ENCODE results near the gene SMYD3. TPM values are rescaled to one million over a fixed set of nuclear protein-coding genes. Genes with fewer than 3 reads are reported as not detected.

SMYD3 gene
- total RNA-seq, 1 donor from 2014 or later, result 31.9 TPM

- no peak for TF ChIP-seq CTCF (IDR thresholded peaks at IDR 0.05; ENCODE audit: unreplicated experiment)
- Mint-ChIP-seq H3K4me1 (ENCODE audit: low read depth) (peaks cover 19% of the 10 kb centered on the region), H3K27ac (no peak overlapping the region), H3K36me3 (ENCODE audit: insufficient read depth) (no peaks in the 10 kb centered on the region), H3K4me3 (ENCODE audit: low read depth) (no peak overlapping the region), H3K27me3 (no peaks in the 10 kb centered on the region), H3K9me3 (ENCODE audit: low read depth) (no peaks in the 10 kb centered on the region)
- DNase-seq (ENCODE audit: low spot score, unreplicated experiment), result no peak
Observed at GRCh38 chr1:246155923-246156322, 351.2 kb downstream of the SMYD3 start.

- H3K36me3 Mint-ChIP-seq (ENCODE audit: insufficient read depth), result no peaks in the 10 kb centered on the region
- DNase-seq (ENCODE audit: low spot score, unreplicated experiment), result no peak
Observed at GRCh38 chr1:246153796-246154212, 353.3 kb downstream of the SMYD3 start.

GRCh38 chr1:246152986-246153431 is 354.1 kb downstream of the SMYD3 start:
- H3K36me3 Mint-ChIP-seq (ENCODE audit: insufficient read depth), result no peaks in the 10 kb centered on the region
- H3K27ac Mint-ChIP-seq, result no peak overlapping the region

More at GRCh38 chr1:246153796-246154212, 353.3 kb downstream of the SMYD3 start:
- TF ChIP-seq CTCF (IDR thresholded peaks at IDR 0.05; ENCODE audit: unreplicated experiment), result no peak
- Mint-ChIP-seq H3K4me3 (ENCODE audit: low read depth) (no peak overlapping the region), H3K27ac (no peak overlapping the region), H3K4me1 (ENCODE audit: low read depth) (peaks cover 19% of the 10 kb centered on the region), H3K9me3 (ENCODE audit: low read depth) (no peaks in the 10 kb centered on the region), H3K27me3 (no peaks in the 10 kb centered on the region)

GRCh38 chr1:246151796-246152434 is 355.2 kb downstream of the SMYD3 start:
- TF ChIP-seq CTCF (IDR thresholded peaks at IDR 0.05; ENCODE audit: unreplicated experiment), result peak; percentile 27
- H3K9me3 Mint-ChIP-seq (ENCODE audit: low read depth), result no peaks in the 10 kb centered on the region
- no peak overlapping the region for H3K4me3 Mint-ChIP-seq (ENCODE audit: low read depth)
- no peaks in the 10 kb centered on the region for H3K27me3 Mint-ChIP-seq
- H3K4me1 Mint-ChIP-seq (ENCODE audit: low read depth), result peaks cover 19% of the 10 kb centered on the region
- no peaks in the 10 kb centered on the region for H3K36me3 Mint-ChIP-seq (ENCODE audit: insufficient read depth)
- DNase-seq (ENCODE audit: low spot score, unreplicated experiment), result no peak
- H3K27ac Mint-ChIP-seq, result peak overlapping the region; percentile 63

More at GRCh38 chr1:246152986-246153431, 354.1 kb downstream of the SMYD3 start:
- no peaks in the 10 kb centered on the region for H3K27me3 Mint-ChIP-seq
- H3K4me3 Mint-ChIP-seq (ENCODE audit: low read depth), result no peak overlapping the region
- no peak for DNase-seq (ENCODE audit: low spot score, unreplicated experiment)
- no peaks in the 10 kb centered on the region for H3K9me3 Mint-ChIP-seq (ENCODE audit: low read depth)
- TF ChIP-seq CTCF (IDR thresholded peaks at IDR 0.05; ENCODE audit: unreplicated experiment), result no peak
- H3K4me1 Mint-ChIP-seq (ENCODE audit: low read depth), result peaks cover 19% of the 10 kb centered on the region

- Mint-ChIP-seq H3K9me3 (ENCODE audit: low read depth) (no peaks in the 10 kb centered on the region), H3K4me1 (ENCODE audit: low read depth) (peaks cover 21% of the 10 kb centered on the region), H3K36me3 (ENCODE audit: insufficient read depth) (peaks cover 4% of the 10 kb centered on the region), H3K27ac (no peak overlapping the region), H3K4me3 (ENCODE audit: low read depth) (no peak overlapping the region), H3K27me3 (no peaks in the 10 kb centered on the region)
- no peak for DNase-seq (ENCODE audit: low spot score, unreplicated experiment)
- no peak for TF ChIP-seq CTCF (IDR thresholded peaks at IDR 0.05; ENCODE audit: unreplicated experiment)
Observed at GRCh38 chr1:246149543-246149942, 357.5 kb downstream of the SMYD3 start.

Measured in progenitor cell of endocrine pancreas (in vitro differentiated cells).